ENCODE data around the gene CERS2. TPM values are rescaled to one million over a fixed set of nuclear protein-coding genes. Genes with fewer than 3 reads are reported as not detected.

CERS2 gene
- total RNA-seq, 2 experiments from 2014 or later: 153 TPM

Other genes with a start within 250 kb of the CERS2 start
- gene CTSS, start 209.1 kb downstream of the CERS2 start, total RNA-seq: 100 to 1,000 TPM; 104 to 106 TPM
- 1 to 10 TPM; 6.7 to 9.4 TPM for gene CTSK, start 166.6 kb downstream of the CERS2 start, total RNA-seq
- gene ARNT, start 98.2 kb downstream of the CERS2 start, total RNA-seq: 10 to 100 TPM; 49.3 to 51.3 TPM
- gene CTXND2, start 87.7 kb downstream of the CERS2 start, total RNA-seq: not detected
- 10 to 100 TPM; 64.0 to 64.6 TPM for gene SETDB1, start 48.5 kb downstream of the CERS2 start, total RNA-seq
- not detected for gene ANXA9, start 7.5 kb upstream of the CERS2 start, total RNA-seq
- 10 to 100 TPM; 11.5 to 12.7 TPM for gene MINDY1, start 32.1 kb upstream of the CERS2 start, total RNA-seq
- 10 to 100 TPM; 22.9 to 23.2 TPM for gene PRUNE1, start 33.6 kb upstream of the CERS2 start, total RNA-seq
- gene BNIPL, start 61.8 kb upstream of the CERS2 start, total RNA-seq: 1 to 10 TPM; 2.8 to 4.1 TPM
- gene C1orf56, start 72.9 kb upstream of the CERS2 start, total RNA-seq: 1 to 10 TPM; 1.9 TPM
- 100 to 1,000 TPM; 282 to 294 TPM for gene CDC42SE1, start 84.8 kb upstream of the CERS2 start, total RNA-seq
- 1 to 10 TPM; 5.4 to 6.0 TPM for gene MLLT11, start 85.6 kb upstream of the CERS2 start, total RNA-seq
- 10 to 100 TPM; 32.9 to 34.0 TPM for gene GABPB2, start 95.9 kb upstream of the CERS2 start, total RNA-seq
- 1 to 10 TPM; 4.2 to 6.0 TPM for gene SEMA6C, start 171.8 kb upstream of the CERS2 start, total RNA-seq
- gene TNFAIP8L2, start 181.8 kb upstream of the CERS2 start, total RNA-seq: 10 to 100 TPM; 21.2 to 23.7 TPM
- 1 to 10 TPM; 5.2 to 6.1 TPM for gene LYSMD1, start 191.1 kb upstream of the CERS2 start, total RNA-seq
- gene SCNM1, start 191.3 kb upstream of the CERS2 start, total RNA-seq: 10 to 100 TPM; 64.5 to 66.6 TPM
- 1 to 10 TPM; 1.2 to 4.1 TPM for gene TMOD4, start 201.1 kb upstream of the CERS2 start, total RNA-seq
- 10 to 100 TPM; 67.4 to 86.9 TPM for gene VPS72, start 215.4 kb upstream of the CERS2 start, total RNA-seq
- 10 to 100 TPM; 51.9 to 59.4 TPM for gene PIP5K1A, start 223.7 kb upstream of the CERS2 start, total RNA-seq